ENCODE results near the gene HLA-A.
"Not testable (repeated sequence)": the region's sequence is repeated elsewhere in the genome, so short reads cannot be mapped to it uniquely, and the experiment has no call there.

HLA-A gene

GRCh38 chr6:29959467-29959866 is 17.1 kb downstream of the HLA-A start:
- no peak overlapping the region for H2AK5ac ChIP-seq (ENCODE audit: low read length)
- no peak overlapping the region for H4K8ac ChIP-seq (ENCODE audit: low read depth, low read length)
- no peaks in the 10 kb centered on the region for H3K36me3 ChIP-seq (ENCODE audit: control insufficient read depth in 1 of 2, insufficient read depth in 2 of 2, low read length in 2 of 2)
- no peak overlapping the region for H3K4me2 ChIP-seq (ENCODE audit: low read length)
- no peaks in the 10 kb centered on the region for H3K27me3 ChIP-seq (ENCODE audit: insufficient read depth, low read length)
- no peak overlapping the region for H2BK12ac ChIP-seq (ENCODE audit: low read length)
- no peak overlapping the region for H3K4ac ChIP-seq (ENCODE audit: low read depth, low read length)
- no peak overlapping the region for H3K27ac ChIP-seq (ENCODE audit: low read depth, low read length)
- H3K18ac ChIP-seq (ENCODE audit: low read length): no peak overlapping the region
- no peak overlapping the region for H3K4me3 ChIP-seq (ENCODE audit: low read depth, low read length)
- H3K23ac ChIP-seq (ENCODE audit: low read length): no peak overlapping the region
- no peak overlapping the region for H2BK5ac ChIP-seq (ENCODE audit: low read depth, low read length, poor library complexity)
- no peak overlapping the region for H3K9ac ChIP-seq (ENCODE audit: low read length)
- H3K4me1 ChIP-seq (ENCODE audit: control insufficient read depth in 1 of 2, insufficient read depth in 2 of 2, low read length in 2 of 2): peaks cover 0 to 2% of the 10 kb centered on the region in 2 experiments
- no peak overlapping the region for H4K91ac ChIP-seq (ENCODE audit: low read depth, low read length)
- no peak overlapping the region for H4K12ac ChIP-seq (ENCODE audit: low read depth, low read length)
- H2BK120ac ChIP-seq (ENCODE audit: insufficient read depth, low read length, poor library complexity): no peak overlapping the region
- H2AFZ ChIP-seq (ENCODE audit: insufficient read depth, low read length, poor library complexity): no peak overlapping the region
- H3K14ac ChIP-seq (ENCODE audit: low read length): no peak overlapping the region
- no peak for DNase-seq
- no peaks in the 10 kb centered on the region for H3K79me2 ChIP-seq (ENCODE audit: control insufficient read depth, insufficient read depth, low read length, poor library complexity)
- H3K79me1 ChIP-seq (ENCODE audit: low read length): no peaks in the 10 kb centered on the region
- H3K9me3 ChIP-seq (ENCODE audit: insufficient read depth, low read depth, low read length): peaks cover 2% of the 10 kb centered on the region

DNA sequence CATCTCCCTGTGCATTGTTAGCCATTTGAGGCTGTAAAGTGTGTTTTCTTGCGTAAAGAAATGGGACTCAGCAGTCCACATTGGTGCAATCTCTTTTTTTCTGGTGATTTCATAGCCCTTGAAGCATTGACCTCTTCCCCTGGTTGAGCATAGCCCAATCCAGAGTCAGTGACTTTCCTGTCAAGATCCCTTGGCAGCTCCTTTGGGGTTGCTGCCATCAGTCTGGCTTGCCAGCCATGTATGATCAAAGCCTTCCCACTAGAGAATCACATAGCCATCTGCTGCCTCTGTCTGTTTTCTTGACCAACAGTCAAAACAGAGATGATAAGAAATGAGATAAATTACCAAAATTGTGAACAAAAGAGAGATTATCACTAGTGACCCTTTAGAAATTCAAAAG is 19.6 kb downstream of the HLA-A start:
- Histone ChIP-seq H3K14ac (ENCODE audit: low read length) (no peak overlapping the region), H2BK120ac (ENCODE audit: insufficient read depth, low read length, poor library complexity) (no peak overlapping the region), H3K27me3 (ENCODE audit: insufficient read depth, low read length) (no peaks in the 10 kb centered on the region), H3K4me2 (ENCODE audit: low read length) (no peak overlapping the region), H3K9me3 (ENCODE audit: insufficient read depth, low read depth, low read length) (peaks cover 2% of the 10 kb centered on the region), H3K27ac (ENCODE audit: low read depth, low read length) (no peak overlapping the region), H2BK5ac (ENCODE audit: low read depth, low read length, poor library complexity) (no peak overlapping the region), H3K4me3 (ENCODE audit: low read depth, low read length) (no peak overlapping the region), H3K79me1 (ENCODE audit: low read length) (peaks cover 3% of the 10 kb centered on the region), H4K12ac (ENCODE audit: low read depth, low read length) (no peak overlapping the region), H3K9ac (ENCODE audit: low read length) (no peak overlapping the region), H2AK5ac (ENCODE audit: low read length) (no peak overlapping the region), H4K8ac (ENCODE audit: low read depth, low read length) (no peak overlapping the region), H4K91ac (ENCODE audit: low read depth, low read length) (no peak overlapping the region), H3K18ac (ENCODE audit: low read length) (no peak overlapping the region), H3K4me1 (ENCODE audit: control insufficient read depth in 1 of 2, insufficient read depth in 2 of 2, low read length in 2 of 2) (peaks cover 5 to 12% of the 10 kb centered on the region in 2 experiments), H3K23ac (ENCODE audit: low read length) (no peak overlapping the region), H3K4ac (ENCODE audit: low read depth, low read length) (no peak overlapping the region), H3K79me2 (ENCODE audit: control insufficient read depth, insufficient read depth, low read length, poor library complexity) (no peaks in the 10 kb centered on the region), H2BK12ac (ENCODE audit: low read length) (no peak overlapping the region), H3K36me3 (ENCODE audit: control insufficient read depth in 1 of 2, insufficient read depth in 2 of 2, low read length in 2 of 2) (no peaks in the 10 kb centered on the region), H2AFZ (ENCODE audit: insufficient read depth, low read length, poor library complexity) (no peak overlapping the region)
- no peak for DNase-seq
- WGBS (ENCODE audit: extremely low coverage, insufficient coverage, insufficient read length): no CpG with 5 or more reads among the region's 1 CpG

GRCh38 chr6:29963697-29964096 is 21.4 kb downstream of the HLA-A start:
- H3K23ac ChIP-seq (ENCODE audit: low read length); H3K79me2 ChIP-seq (ENCODE audit: control insufficient read depth, insufficient read depth, low read length, poor library complexity); H2BK12ac ChIP-seq (ENCODE audit: low read length); H3K18ac ChIP-seq (ENCODE audit: low read length); H3K27me3 ChIP-seq (ENCODE audit: insufficient read depth, low read length); H3K9me3 ChIP-seq (ENCODE audit: insufficient read depth, low read depth, low read length); H4K12ac ChIP-seq (ENCODE audit: low read depth, low read length); H2AK5ac ChIP-seq (ENCODE audit: low read length); H3K9ac ChIP-seq (ENCODE audit: low read length); H3K4me3 ChIP-seq (ENCODE audit: low read depth, low read length); H3K27ac ChIP-seq (ENCODE audit: low read depth, low read length); H3K14ac ChIP-seq (ENCODE audit: low read length); H3K36me3 ChIP-seq (ENCODE audit: control insufficient read depth in 1 of 2, insufficient read depth in 2 of 2, low read length in 2 of 2); H4K91ac ChIP-seq (ENCODE audit: low read depth, low read length); DNase-seq; H2BK120ac ChIP-seq (ENCODE audit: insufficient read depth, low read length, poor library complexity); H2AFZ ChIP-seq (ENCODE audit: insufficient read depth, low read length, poor library complexity); H3K4me2 ChIP-seq (ENCODE audit: low read length); H3K4ac ChIP-seq (ENCODE audit: low read depth, low read length); H3K79me1 ChIP-seq (ENCODE audit: low read length); H4K8ac ChIP-seq (ENCODE audit: low read depth, low read length); H2BK5ac ChIP-seq (ENCODE audit: low read depth, low read length, poor library complexity): not testable (repeated sequence)
- WGBS (ENCODE audit: extremely low coverage, insufficient coverage, insufficient read length): no CpG with 5 or more reads among the region's 2 CpGs
- H3K4me1 ChIP-seq (ENCODE audit: control insufficient read depth in 1 of 2, insufficient read depth in 2 of 2, low read length in 2 of 2): peaks cover 5 to 12% of the 10 kb centered on the region in 2 experiments

DNA sequence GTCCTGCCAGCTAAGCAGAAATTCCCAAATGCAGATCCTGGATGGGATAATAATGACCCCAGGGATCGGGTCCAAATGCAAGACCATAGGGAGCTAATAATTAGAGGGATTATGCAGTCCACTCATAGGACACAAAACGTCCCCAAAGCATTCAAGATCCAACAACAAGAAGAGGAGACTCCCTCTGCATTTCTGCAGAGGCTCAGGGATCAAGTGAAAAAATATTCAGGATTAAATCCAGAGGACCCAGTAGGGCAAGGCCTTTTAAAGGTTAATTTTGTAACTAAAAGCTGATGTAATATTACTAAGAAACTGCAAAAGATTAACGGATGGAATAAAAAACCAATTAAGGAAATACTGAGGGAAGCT is 22.2 kb downstream of the HLA-A start:
- no peak overlapping the region for H3K4me3 ChIP-seq (ENCODE audit: low read depth, low read length)
- peaks cover 5 to 12% of the 10 kb centered on the region in 2 experiments for H3K4me1 ChIP-seq (ENCODE audit: control insufficient read depth in 1 of 2, insufficient read depth in 2 of 2, low read length in 2 of 2)
- no peak overlapping the region for H3K18ac ChIP-seq (ENCODE audit: low read length)
- H4K12ac ChIP-seq (ENCODE audit: low read depth, low read length): no peak overlapping the region
- no peak overlapping the region for H2BK12ac ChIP-seq (ENCODE audit: low read length)
- H3K4me2 ChIP-seq (ENCODE audit: low read length): peak overlapping the region; percentile 45
- H2BK120ac ChIP-seq (ENCODE audit: insufficient read depth, low read length, poor library complexity): peak overlapping the region; percentile 10
- no peak overlapping the region for H3K14ac ChIP-seq (ENCODE audit: low read length)
- H2AK5ac ChIP-seq (ENCODE audit: low read length): no peak overlapping the region
- H3K27me3 ChIP-seq (ENCODE audit: insufficient read depth, low read length): no peaks in the 10 kb centered on the region
- H3K79me2 ChIP-seq (ENCODE audit: control insufficient read depth, insufficient read depth, low read length, poor library complexity): no peaks in the 10 kb centered on the region
- H2AFZ ChIP-seq (ENCODE audit: insufficient read depth, low read length, poor library complexity): no peak overlapping the region
- H3K9me3 ChIP-seq (ENCODE audit: insufficient read depth, low read depth, low read length): peaks cover 2% of the 10 kb centered on the region
- H3K79me1 ChIP-seq (ENCODE audit: low read length): peaks cover 3% of the 10 kb centered on the region
- DNase-seq: no peak
- H2BK5ac ChIP-seq (ENCODE audit: low read depth, low read length, poor library complexity): no peak overlapping the region
- no peak overlapping the region for H3K9ac ChIP-seq (ENCODE audit: low read length)
- no CpG with 5 or more reads among the region's 3 CpGs for WGBS (ENCODE audit: extremely low coverage, insufficient coverage, insufficient read length)
- no peaks in the 10 kb centered on the region for H3K36me3 ChIP-seq (ENCODE audit: control insufficient read depth in 1 of 2, insufficient read depth in 2 of 2, low read length in 2 of 2)
- peak overlapping the region; percentile 28 for H3K27ac ChIP-seq (ENCODE audit: low read depth, low read length)
- no peak overlapping the region for H3K4ac ChIP-seq (ENCODE audit: low read depth, low read length)
- H4K91ac ChIP-seq (ENCODE audit: low read depth, low read length): no peak overlapping the region
- H4K8ac ChIP-seq (ENCODE audit: low read depth, low read length): no peak overlapping the region
- H3K23ac ChIP-seq (ENCODE audit: low read length): no peak overlapping the region

Measured in trophoblast cell (in vitro differentiated cells and primary cell).